ENCODE results near the gene MAP4K5. TPM values are rescaled to one million over a fixed set of nuclear protein-coding genes. Genes with fewer than 3 reads are reported as not detected.

MAP4K5 gene
- total and polyA plus RNA-seq, 4 donors, result 12.4 to 105 (median 30.2) TPM

DNA sequence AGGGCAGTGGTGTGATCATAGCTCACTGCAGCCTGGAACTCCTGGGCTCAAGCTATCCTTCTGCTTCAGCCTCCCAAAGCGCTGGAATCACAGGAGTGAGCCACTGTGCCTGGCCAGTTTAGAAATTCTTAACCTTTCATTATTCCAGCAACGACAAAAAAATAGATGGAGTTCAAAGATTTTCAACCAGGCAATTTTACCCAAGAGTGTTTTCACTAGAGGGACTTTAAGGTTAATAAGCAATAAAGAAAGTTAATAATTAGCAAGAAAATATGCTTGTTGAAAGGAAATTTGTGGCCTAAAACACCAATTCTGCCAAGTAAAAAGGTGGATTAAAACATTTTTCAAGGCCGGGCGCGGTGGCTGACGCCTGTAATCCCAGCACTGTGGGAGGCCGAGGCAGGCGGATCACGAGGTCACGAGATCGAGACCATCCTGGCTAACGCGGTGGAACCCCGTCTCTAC, 150.5 kb downstream of the MAP4K5 start:
- H3K36me3 ChIP-seq (ENCODE audit: control insufficient read depth in 4 of 4, insufficient read depth in 4 of 4, low read length in 4 of 4), result peaks cover 0 to 7% (median 5%) of the 10 kb centered on the region in 4 donors
- ATAC-seq (ENCODE audit: insufficient read depth, low FRiP score) (no peak), DNase-seq (peak in 1 of 3 donors; percentile 42)
- H3K4me1 ChIP-seq (ENCODE audit: control insufficient read depth in 5 of 5, insufficient read depth in 5 of 5, low read length in 5 of 5), result peaks cover 0 to 13% (median 0%) of the 10 kb centered on the region in 5 donors
- no peaks in the 10 kb centered on the region for H3K9me3 ChIP-seq (ENCODE audit: control insufficient read depth in 4 of 4, insufficient read depth in 3 of 4, low read length in 3 of 4)
- H3K27me3 ChIP-seq (ENCODE audit: control insufficient read depth in 3 of 3, insufficient read depth in 3 of 3, low read length in 2 of 3), result no peaks in the 10 kb centered on the region
- no peak overlapping the region for H3K4me3 ChIP-seq
- 81 to 97% methylated on average over 14 of the region's 14 CpGs for WGBS, 2 donors
- TF ChIP-seq, protein P1, sequence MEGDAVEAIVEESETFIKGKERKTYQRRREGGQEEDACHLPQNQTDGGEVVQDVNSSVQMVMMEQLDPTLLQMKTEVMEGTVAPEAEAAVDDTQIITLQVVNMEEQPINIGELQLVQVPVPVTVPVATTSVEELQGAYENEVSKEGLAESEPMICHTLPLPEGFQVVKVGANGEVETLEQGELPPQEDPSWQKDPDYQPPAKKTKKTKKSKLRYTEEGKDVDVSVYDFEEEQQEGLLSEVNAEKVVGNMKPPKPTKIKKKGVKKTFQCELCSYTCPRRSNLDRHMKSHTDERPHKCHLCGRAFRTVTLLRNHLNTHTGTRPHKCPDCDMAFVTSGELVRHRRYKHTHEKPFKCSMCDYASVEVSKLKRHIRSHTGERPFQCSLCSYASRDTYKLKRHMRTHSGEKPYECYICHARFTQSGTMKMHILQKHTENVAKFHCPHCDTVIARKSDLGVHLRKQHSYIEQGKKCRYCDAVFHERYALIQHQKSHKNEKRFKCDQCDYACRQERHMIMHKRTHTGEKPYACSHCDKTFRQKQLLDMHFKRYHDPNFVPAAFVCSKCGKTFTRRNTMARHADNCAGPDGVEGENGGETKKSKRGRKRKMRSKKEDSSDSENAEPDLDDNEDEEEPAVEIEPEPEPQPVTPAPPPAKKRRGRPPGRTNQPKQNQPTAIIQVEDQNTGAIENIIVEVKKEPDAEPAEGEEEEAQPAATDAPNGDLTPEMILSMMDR (IDR thresholded peaks at IDR 0.05; ENCODE audit: control extremely low read depth, extremely low read depth), result no peak
- no peak overlapping the region for H3K9ac ChIP-seq (ENCODE audit: insufficient read depth in 1 of 2, low read length in 2 of 2)
- H3K27ac ChIP-seq (ENCODE audit: low read depth in 1 of 2, low read length in 1 of 2), result peak overlapping the region in 1 of 2 donors; percentile 20

DNA sequence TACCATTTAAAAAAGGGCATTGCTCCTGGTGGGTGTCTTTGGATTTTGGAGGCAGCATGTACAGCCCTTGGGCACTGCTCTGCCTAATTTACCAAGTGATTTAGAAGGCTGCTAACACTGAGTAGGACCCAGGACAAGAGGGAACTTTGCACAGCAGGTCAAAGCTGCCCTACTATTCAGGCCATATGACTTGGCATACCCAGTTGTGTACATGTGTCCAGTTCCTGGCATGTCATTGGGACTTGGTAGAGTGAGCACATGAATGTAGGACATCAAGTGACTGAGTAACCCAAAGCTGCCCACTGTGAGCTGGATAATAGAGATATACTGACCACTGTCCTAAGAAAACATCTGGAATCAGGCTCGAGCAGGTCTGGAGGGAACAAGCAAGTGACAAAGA, 151.4 kb downstream of the MAP4K5 start:
- no peak overlapping the region for H3K4me3 ChIP-seq
- peaks cover 0 to 13% (median 0%) of the 10 kb centered on the region in 5 donors for H3K4me1 ChIP-seq (ENCODE audit: control insufficient read depth in 5 of 5, insufficient read depth in 5 of 5, low read length in 5 of 5)
- H3K36me3 ChIP-seq (ENCODE audit: control insufficient read depth in 4 of 4, insufficient read depth in 4 of 4, low read length in 4 of 4), result peaks cover 0 to 7% (median 5%) of the 10 kb centered on the region in 4 donors
- no peak overlapping the region for H3K27ac ChIP-seq (ENCODE audit: low read depth in 1 of 2, low read length in 1 of 2)
- H3K9me3 ChIP-seq (ENCODE audit: control insufficient read depth in 4 of 4, insufficient read depth in 3 of 4, low read length in 3 of 4), result no peaks in the 10 kb centered on the region
- DNase-seq (no peak), ATAC-seq (ENCODE audit: insufficient read depth, low FRiP score) (no peak)
- H3K9ac ChIP-seq (ENCODE audit: insufficient read depth in 1 of 2, low read length in 2 of 2), result no peak overlapping the region
- 96 to 100% methylated on average over 1 of the region's 1 CpG for WGBS, 2 donors
- TF ChIP-seq, protein P1 (IDR thresholded peaks at IDR 0.05; ENCODE audit: control extremely low read depth, extremely low read depth), result no peak
- H3K27me3 ChIP-seq (ENCODE audit: control insufficient read depth in 3 of 3, insufficient read depth in 3 of 3, low read length in 2 of 3), result no peaks in the 10 kb centered on the region

DNA sequence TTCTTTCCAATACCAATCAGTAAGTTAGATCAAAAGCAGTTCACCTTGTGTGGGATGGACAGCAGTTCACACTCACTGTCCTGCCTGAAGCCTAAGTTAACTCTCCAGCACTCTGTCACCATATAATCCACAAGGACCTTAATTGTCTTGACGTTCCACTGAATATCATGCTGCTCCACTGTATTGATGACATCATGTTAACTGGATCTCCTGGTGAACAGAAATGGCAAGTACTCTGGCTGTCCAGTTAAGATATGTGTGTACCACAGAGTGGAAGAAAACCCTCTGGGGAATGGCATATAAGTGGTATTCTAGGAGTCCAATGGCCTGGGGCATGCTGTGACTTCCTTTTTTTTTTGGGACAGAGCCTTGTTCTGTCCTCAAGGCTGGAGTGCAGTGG, 151.9 kb downstream of the MAP4K5 start:
- WGBS, 2 donors, result 94 to 97% methylated on average over 1 of the region's 1 CpG
- peaks cover 0 to 7% (median 5%) of the 10 kb centered on the region in 4 donors for H3K36me3 ChIP-seq (ENCODE audit: control insufficient read depth in 4 of 4, insufficient read depth in 4 of 4, low read length in 4 of 4)

More for the DNA sequence above, 151.9 kb downstream of the MAP4K5 start:
- H3K4me3 ChIP-seq, result no peak overlapping the region
- no peak for DNase-seq
- no peaks in the 10 kb centered on the region for H3K9me3 ChIP-seq (ENCODE audit: control insufficient read depth in 4 of 4, insufficient read depth in 3 of 4, low read length in 3 of 4)
- peaks cover 0 to 13% (median 0%) of the 10 kb centered on the region in 5 donors for H3K4me1 ChIP-seq (ENCODE audit: control insufficient read depth in 5 of 5, insufficient read depth in 5 of 5, low read length in 5 of 5)
- H3K9ac ChIP-seq (ENCODE audit: insufficient read depth in 1 of 2, low read length in 2 of 2), result no peak overlapping the region
- TF ChIP-seq, protein P1 (IDR thresholded peaks at IDR 0.05; ENCODE audit: control extremely low read depth, extremely low read depth), result no peak
- ATAC-seq (ENCODE audit: insufficient read depth, low FRiP score), result no peak
- H3K27ac ChIP-seq (ENCODE audit: low read depth in 1 of 2, low read length in 1 of 2), result no peak overlapping the region
- no peaks in the 10 kb centered on the region for H3K27me3 ChIP-seq (ENCODE audit: control insufficient read depth in 3 of 3, insufficient read depth in 3 of 3, low read length in 2 of 3)

Measured in lung (tissue), 12 donors.